Activated CD4-positive, alpha-beta memory T cell treated with anti-CD3 and anti-CD28 coated beads for 36 hours (primary cell): ENCODE data around the gene NEK6. TPM values are rescaled to one million over a fixed set of nuclear protein-coding genes. Genes with fewer than 3 reads are reported as not detected.

ENCODE experiments used
- CTCF ChIA-PET: fragments of 350-600 bp; sonication (Branson Sonifier 250); formaldehyde crosslinking; loops from one replicate; lab custom pipeline; 2021; ENCODE audit warnings: antibody characterized with exemption, inconsistent platforms; lab: Charles Lee
- POLR2A ChIA-PET: fragments of 350-600 bp; sonication (Branson Sonifier 250); formaldehyde crosslinking; loops from one replicate; lab custom pipeline; 2021; ENCODE audit warnings: antibody characterized with exemption; lab: Charles Lee
- DNase-seq: peaks from one replicate; pipeline ENCODE4 v3.0.0-alpha.2; 2020
- H3K27ac Mint-ChIP-seq: one replicate; pipeline ENCODE4 v1.8.0; 2021; ENCODE audit warnings: mixed read lengths
- H3K27me3 Mint-ChIP-seq: one replicate; pipeline ENCODE4 v1.8.0; 2021; ENCODE audit warnings: mixed read lengths
- H3K36me3 Mint-ChIP-seq: one replicate; pipeline ENCODE4 v1.8.0; 2021; ENCODE audit warnings: mixed read lengths
- H3K4me1 Mint-ChIP-seq: one replicate; pipeline ENCODE4 v1.8.0; 2021; ENCODE audit warnings: low read depth, mixed read lengths
- H3K4me3 Mint-ChIP-seq: one replicate; pipeline ENCODE4 v1.8.0; 2021; ENCODE audit warnings: mild to moderate bottlenecking, mixed read lengths
- H3K9me3 Mint-ChIP-seq: one replicate; pipeline ENCODE4 v1.8.0; 2021; ENCODE audit warnings: mixed read lengths
- intact Hi-C: fragments of 100-400 bp; cut with micrococcal nuclease; formaldehyde crosslinking; loops from one replicate; pipeline ENCODE4 v1.15.1; 2023
- total RNA-seq, 2 experiments: library from RNA; stranded (reverse); gene quantifications; one replicate each; pipeline ENCODE4 v1.2.3, GENCODE V29; 2021

Gene NEK6
- total RNA-seq, 2 experiments from 2014 or later, result 16.1 to 18.8 TPM

- H3K4me3 Mint-ChIP-seq, result no peak overlapping the region
- no peaks in the 10 kb centered on the region for H3K27me3 Mint-ChIP-seq
- POLR2A ChIA-PET, result no interaction called here
- DNase-seq, result no peak
- CTCF ChIA-PET, result interaction anchor here (0.6 to 7.6 kb wide), 5 partner anchors 80 to 280 kb away, joined by 3 to 63 read pairs (median 6); no protein-coding TSS in a partner anchor
- H3K9me3 Mint-ChIP-seq, result no peaks in the 10 kb centered on the region
- H3K4me1 Mint-ChIP-seq, result peaks cover 4% of the 10 kb centered on the region
- H3K27ac Mint-ChIP-seq, result no peak overlapping the region
- H3K36me3 Mint-ChIP-seq, result peaks cover 2% of the 10 kb centered on the region
- intact Hi-C loops, result loop anchor here (2.0 kb wide), 1 partner anchor 195 kb away; no protein-coding TSS in a partner anchor
Measured at GRCh38 chr9:124321416-124321815, 63.7 kb downstream of the NEK6 start.

GRCh38 chr9:124321935-124322334 is 64.2 kb downstream of the NEK6 start:
- Mint-ChIP-seq H3K27me3 (no peaks in the 10 kb centered on the region), H3K27ac (no peak overlapping the region), H3K4me1 (peaks cover 4% of the 10 kb centered on the region), H3K9me3 (no peaks in the 10 kb centered on the region), H3K36me3 (peaks cover 2% of the 10 kb centered on the region), H3K4me3 (no peak overlapping the region)
- DNase-seq, result no peak
- CTCF ChIA-PET, result interaction anchor here (0.6 to 7.6 kb wide), 4 partner anchors 80 to 194 kb away, joined by 3 to 63 read pairs (median 6); no protein-coding TSS in a partner anchor
- intact Hi-C loops, result loop anchor here (2.0 kb wide), 1 partner anchor 195 kb away; no protein-coding TSS in a partner anchor
- POLR2A ChIA-PET, result no interaction called here

GRCh38 chr9:124322618-124323432 is 65.1 kb downstream of the NEK6 start:
- H3K4me3 Mint-ChIP-seq, result no peak overlapping the region
- intact Hi-C loops, result no loop called here
- CTCF ChIA-PET, result interaction anchor here (7.6 kb wide), 1 partner anchor 195 kb away, joined by 63 read pairs; no protein-coding TSS in a partner anchor
- no peak overlapping the region for H3K27ac Mint-ChIP-seq
- no peaks in the 10 kb centered on the region for H3K27me3 Mint-ChIP-seq
- peaks cover 4% of the 10 kb centered on the region for H3K4me1 Mint-ChIP-seq
- no peaks in the 10 kb centered on the region for H3K36me3 Mint-ChIP-seq
- DNase-seq, result no peak
- H3K9me3 Mint-ChIP-seq, result no peaks in the 10 kb centered on the region
- POLR2A ChIA-PET, result no interaction called here

- ChIA-PET CTCF (interaction anchor here (7.6 kb wide), 1 partner anchor 196 kb away, joined by 63 read pairs; no protein-coding TSS in a partner anchor), POLR2A (no interaction called here)
Measured at GRCh38 chr9:124323904-124324303, 66.2 kb downstream of the NEK6 start.

GRCh38 chr9:124325816-124326215 is 68.1 kb downstream of the NEK6 start:
- no peak overlapping the region for H3K27ac Mint-ChIP-seq
- no peaks in the 10 kb centered on the region for H3K27me3 Mint-ChIP-seq
- ChIA-PET POLR2A (no interaction called here), CTCF (interaction anchor here (0.8 kb wide), 1 partner anchor 199 kb away, joined by 4 read pairs; no protein-coding TSS in a partner anchor)
- intact Hi-C loops, result no loop called here
- no peaks in the 10 kb centered on the region for H3K9me3 Mint-ChIP-seq
- no peaks in the 10 kb centered on the region for H3K4me1 Mint-ChIP-seq
- no peak for DNase-seq
- no peaks in the 10 kb centered on the region for H3K36me3 Mint-ChIP-seq
- H3K4me3 Mint-ChIP-seq, result no peak overlapping the region

More at GRCh38 chr9:124323904-124324303, 66.2 kb downstream of the NEK6 start:
- intact Hi-C loops, result no loop called here
- Mint-ChIP-seq H3K36me3 (no peaks in the 10 kb centered on the region), H3K4me3 (no peak overlapping the region), H3K4me1 (peaks cover 4% of the 10 kb centered on the region), H3K27ac (no peak overlapping the region), H3K9me3 (no peaks in the 10 kb centered on the region), H3K27me3 (no peaks in the 10 kb centered on the region)
- DNase-seq, result no peak

GRCh38 chr9:124326378-124326777 is 68.6 kb downstream of the NEK6 start:
- H3K4me1 Mint-ChIP-seq, result no peaks in the 10 kb centered on the region
- no peak for DNase-seq
- no peaks in the 10 kb centered on the region for H3K27me3 Mint-ChIP-seq
- CTCF ChIA-PET, result no interaction called here
- no peak overlapping the region for H3K27ac Mint-ChIP-seq
- intact Hi-C loops, result no loop called here
- POLR2A ChIA-PET, result no interaction called here
- H3K9me3 Mint-ChIP-seq, result no peaks in the 10 kb centered on the region
- no peak overlapping the region for H3K4me3 Mint-ChIP-seq
- no peaks in the 10 kb centered on the region for H3K36me3 Mint-ChIP-seq

GRCh38 chr9:124327491-124327890 is 69.7 kb downstream of the NEK6 start:
- H3K27me3 Mint-ChIP-seq, result no peaks in the 10 kb centered on the region
- no peaks in the 10 kb centered on the region for H3K36me3 Mint-ChIP-seq
- POLR2A ChIA-PET, result no interaction called here
- DNase-seq, result no peak
- no peak overlapping the region for H3K27ac Mint-ChIP-seq
- no peaks in the 10 kb centered on the region for H3K4me1 Mint-ChIP-seq
- no peaks in the 10 kb centered on the region for H3K9me3 Mint-ChIP-seq
- no peak overlapping the region for H3K4me3 Mint-ChIP-seq
- intact Hi-C loops, result no loop called here
- CTCF ChIA-PET, result no interaction called here

- no peak overlapping the region for H3K27ac Mint-ChIP-seq
Measured at GRCh38 chr9:124328285-124328684, 70.5 kb downstream of the NEK6 start.

GRCh38 chr9:124329206-124329792 is 71.5 kb downstream of the NEK6 start:
- no peaks in the 10 kb centered on the region for H3K4me1 Mint-ChIP-seq
- H3K27me3 Mint-ChIP-seq, result no peaks in the 10 kb centered on the region
- ChIA-PET CTCF (no interaction called here), POLR2A (no interaction called here)
- H3K9me3 Mint-ChIP-seq, result no peaks in the 10 kb centered on the region
- no peaks in the 10 kb centered on the region for H3K36me3 Mint-ChIP-seq
- intact Hi-C loops, result no loop called here
- no peak overlapping the region for H3K4me3 Mint-ChIP-seq
- no peak overlapping the region for H3K27ac Mint-ChIP-seq
- DNase-seq, result no peak

More at GRCh38 chr9:124328285-124328684, 70.5 kb downstream of the NEK6 start:
- ChIA-PET POLR2A (no interaction called here), CTCF (no interaction called here)
- no peak overlapping the region for H3K4me3 Mint-ChIP-seq
- intact Hi-C loops, result no loop called here
- no peaks in the 10 kb centered on the region for H3K27me3 Mint-ChIP-seq
- H3K36me3 Mint-ChIP-seq, result no peaks in the 10 kb centered on the region
- H3K9me3 Mint-ChIP-seq, result no peaks in the 10 kb centered on the region
- no peak for DNase-seq
- H3K4me1 Mint-ChIP-seq, result no peaks in the 10 kb centered on the region

- CTCF ChIA-PET, result no interaction called here
- H3K4me1 Mint-ChIP-seq, result no peaks in the 10 kb centered on the region
- no peak overlapping the region for H3K4me3 Mint-ChIP-seq
- no peak for DNase-seq
- no peaks in the 10 kb centered on the region for H3K36me3 Mint-ChIP-seq
- no peaks in the 10 kb centered on the region for H3K27me3 Mint-ChIP-seq
- H3K9me3 Mint-ChIP-seq, result no peaks in the 10 kb centered on the region
- POLR2A ChIA-PET, result no interaction called here
- intact Hi-C loops, result no loop called here
- no peak overlapping the region for H3K27ac Mint-ChIP-seq
Measured at GRCh38 chr9:124330011-124330697, 72.4 kb downstream of the NEK6 start.

GRCh38 chr9:124331580-124331979 is 73.8 kb downstream of the NEK6 start:
- Mint-ChIP-seq H3K9me3 (no peaks in the 10 kb centered on the region), H3K27me3 (no peaks in the 10 kb centered on the region), H3K4me1 (no peaks in the 10 kb centered on the region), H3K27ac (no peak overlapping the region), H3K4me3 (no peak overlapping the region), H3K36me3 (peaks cover 3% of the 10 kb centered on the region)
- DNase-seq, result no peak
- CTCF ChIA-PET, result interaction anchor here (2.2 kb wide), 1 partner anchor 205 kb away, joined by 6 read pairs; no protein-coding TSS in a partner anchor
- POLR2A ChIA-PET, result no interaction called here
- intact Hi-C loops, result no loop called here
